Glomerular visceral epithelial cell (primary cell): Measurements from ENCODE around the gene DNAH2.

ENCODE experiments used
- DNase-seq: peaks from one replicate; pipeline ENCODE4 v3.0.0-alpha.2; 2016; ENCODE audit errors: extremely low spot score

DNAH2 gene

GRCh38 chr17:7818746-7819645 lies 101.5 kb downstream of the DNAH2 start:
- no peak for DNase-seq

- no peak for DNase-seq
These were observed 102.7 kb downstream of the DNAH2 start for GRCh38 chr17:7820231-7820630.

DNA sequence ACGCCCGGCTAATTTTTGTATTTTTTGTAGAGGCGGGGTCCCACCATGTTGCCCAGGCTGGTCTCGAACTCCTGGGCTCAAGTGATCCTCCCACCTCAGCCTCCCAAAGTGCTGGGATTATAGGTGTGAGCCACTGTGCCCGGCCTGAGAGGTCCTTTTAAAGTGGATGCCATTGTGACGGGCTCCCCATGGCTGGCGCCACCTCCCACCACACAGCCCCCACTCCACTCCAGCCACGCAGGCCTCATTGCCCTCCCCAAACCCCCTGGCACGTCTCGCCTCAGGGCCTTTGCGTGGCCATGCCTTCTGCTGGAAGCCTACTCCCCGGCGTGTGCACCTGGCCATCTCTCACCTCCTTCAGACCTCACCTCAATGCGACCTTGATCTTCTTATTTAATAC lies 104.6 kb downstream of the DNAH2 start:
- no peak for DNase-seq

DNA sequence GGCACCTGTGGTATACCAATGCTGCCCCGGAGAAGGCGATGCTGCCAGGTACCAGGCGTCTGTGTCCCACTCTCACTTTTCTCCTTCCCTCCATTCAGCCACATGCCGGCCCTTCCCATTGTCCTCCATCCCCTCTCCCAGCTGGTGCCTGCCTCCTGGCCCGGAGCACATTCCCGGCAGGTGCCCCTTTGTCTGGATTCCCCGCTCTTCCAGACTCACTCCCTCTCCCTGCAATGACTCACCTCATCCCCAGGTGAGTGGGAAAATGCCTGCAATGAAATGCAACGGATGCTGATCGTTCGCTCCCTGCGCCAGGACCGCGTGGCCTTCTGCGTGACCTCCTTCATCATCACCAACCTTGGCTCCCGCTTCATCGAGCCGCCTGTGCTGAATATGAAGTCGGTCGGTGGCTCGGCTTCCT lies 106.0 kb downstream of the DNAH2 start:
- no peak for DNase-seq

DNA sequence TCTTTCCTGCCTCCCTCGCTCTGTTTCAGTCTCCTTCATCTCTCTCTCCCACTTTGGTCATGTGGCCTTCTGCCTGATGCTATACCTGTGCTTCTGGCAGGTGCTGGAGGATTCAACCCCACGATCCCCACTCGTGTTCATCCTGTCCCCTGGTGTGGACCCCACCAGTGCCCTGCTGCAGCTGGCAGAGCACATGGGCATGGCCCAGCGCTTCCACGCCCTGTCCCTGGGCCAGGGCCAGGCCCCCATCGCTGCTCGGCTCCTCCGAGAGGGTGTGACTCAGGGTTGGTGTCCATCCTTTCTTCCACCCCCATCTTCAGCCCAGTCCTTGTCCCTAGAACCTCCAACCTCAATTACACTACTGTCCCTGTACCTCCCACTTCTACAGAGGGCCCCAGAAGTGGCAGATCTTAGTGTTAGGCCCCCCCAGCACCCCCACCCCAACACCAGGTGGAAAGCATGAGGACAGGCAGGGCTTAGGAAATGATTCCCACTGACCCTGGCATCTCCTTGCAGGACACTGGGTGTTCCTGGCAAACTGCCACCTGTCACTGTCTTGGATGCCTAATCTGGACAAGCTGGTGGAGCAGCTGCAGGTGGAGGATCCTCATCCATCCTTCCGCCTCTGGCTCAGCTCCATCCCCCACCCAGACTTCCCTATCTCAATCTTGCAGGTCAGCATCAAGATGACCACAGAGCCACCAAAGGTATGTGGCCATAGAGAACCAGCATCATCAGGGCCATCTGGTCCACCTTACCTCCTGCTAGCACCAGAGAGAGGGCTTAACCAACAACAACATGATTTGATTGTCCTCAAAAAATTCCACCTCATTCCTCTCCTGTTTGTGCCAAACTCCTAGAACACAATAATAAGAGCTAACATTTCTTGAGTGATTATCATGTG lies 106.7 kb downstream of the DNAH2 start:
- DNase-seq, result no peak

- DNase-seq, result no peak
These were observed 107.9 kb downstream of the DNAH2 start for GRCh38 chr17:7825206-7825990.

- DNase-seq, result no peak
These were observed 113.1 kb downstream of the DNAH2 start for GRCh38 chr17:7830616-7831015.

DNA sequence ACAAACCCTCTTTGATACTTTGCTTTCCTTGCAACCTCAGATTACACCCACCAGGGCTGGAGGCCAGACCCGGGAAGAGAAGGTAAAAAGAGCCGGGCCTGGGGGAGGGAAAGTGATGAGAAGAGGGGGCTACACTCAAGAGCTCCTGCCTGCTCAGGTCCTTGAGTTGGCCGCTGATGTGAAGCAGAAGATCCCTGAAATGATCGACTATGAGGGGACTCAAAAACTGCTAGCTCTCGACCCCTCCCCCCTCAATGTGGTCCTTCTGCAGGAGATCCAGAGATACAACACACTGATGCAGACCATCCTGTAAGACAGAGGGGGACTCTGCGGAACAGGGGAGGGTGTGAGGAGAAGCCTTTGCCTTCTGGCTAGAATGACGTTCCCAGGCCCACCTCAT lies 113.7 kb downstream of the DNAH2 start:
- no peak for DNase-seq

DNA sequence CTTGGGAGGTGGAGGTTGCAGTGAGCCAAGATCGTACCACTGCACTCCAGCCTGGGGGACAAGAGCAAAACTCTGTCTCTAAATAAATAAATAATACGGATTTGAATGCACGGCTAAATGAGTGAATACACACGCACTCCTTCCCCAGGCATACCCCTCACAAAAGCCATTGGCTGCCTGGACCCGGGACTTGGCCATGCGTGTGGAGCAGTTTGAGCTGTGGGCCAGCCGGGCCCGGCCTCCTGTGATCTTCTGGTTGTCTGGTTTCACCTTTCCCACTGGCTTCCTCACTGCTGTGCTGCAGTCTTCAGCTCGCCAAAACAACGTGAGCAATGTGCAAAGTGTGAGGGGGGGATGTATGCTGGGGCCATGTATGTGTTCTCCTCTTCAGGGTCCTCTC lies 114.9 kb downstream of the DNAH2 start:
- no peak for DNase-seq

- no peak for DNase-seq
These were observed 115.7 kb downstream of the DNAH2 start for GRCh38 chr17:7833011-7833794.

GRCh38 chr17:7833795-7834541 lies 116.4 kb downstream of the DNAH2 start, which contains the start of gene KDM6B:
KDM6B (plus strand) TSS chr17:7834217; CDS start chr17:7845555, 11,338 bp downstream.
- DNase-seq, result peak; percentile 84

- peak; percentile 41 for DNase-seq
These were observed 117.0 kb downstream of the DNAH2 start for GRCh38 chr17:7834542-7834956.

DNA sequence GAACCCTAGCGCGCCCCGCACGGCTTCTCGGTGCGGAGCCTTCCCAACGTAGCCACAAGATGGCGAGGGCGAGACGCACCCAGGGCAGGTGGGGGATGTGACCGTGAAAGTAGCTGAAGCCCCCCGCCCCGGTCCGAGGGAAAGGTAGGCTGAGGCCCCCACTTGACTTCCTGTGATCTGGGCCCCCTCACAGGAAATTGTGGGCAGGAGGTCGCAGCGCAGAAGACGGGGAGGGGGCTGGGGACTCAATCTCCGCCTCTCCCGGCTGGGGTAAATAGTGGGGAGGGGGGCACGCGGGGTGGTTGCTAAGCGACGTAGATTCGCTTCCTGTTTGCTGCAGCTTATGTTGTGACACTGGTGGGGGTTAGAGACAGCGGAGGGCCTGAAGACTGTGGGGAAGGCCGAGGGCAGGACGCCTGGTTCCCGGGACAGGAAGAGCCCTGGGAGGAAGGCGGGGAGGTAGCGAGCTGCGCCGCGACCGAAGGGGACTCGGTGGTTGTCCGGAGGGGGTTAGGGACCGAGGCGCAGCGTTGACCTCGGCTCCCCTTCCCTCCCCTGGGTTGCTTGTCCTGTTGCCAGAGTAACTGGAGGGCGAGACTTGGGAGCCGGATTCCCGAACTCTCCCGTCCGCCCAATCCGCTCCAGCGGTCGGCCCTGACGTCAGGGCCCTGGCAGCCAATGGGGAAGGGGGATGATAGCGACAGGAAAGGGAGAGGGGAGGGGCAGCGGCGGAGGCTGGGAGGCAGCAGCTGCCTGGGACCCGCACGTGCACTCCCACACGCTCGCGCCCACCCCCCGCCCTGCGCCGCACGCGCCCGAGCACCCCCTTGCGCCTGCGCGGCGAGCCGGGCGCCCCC lies 117.6 kb downstream of the DNAH2 start:
- peak; percentile 98 for DNase-seq

- DNase-seq, result peak; percentile 58
These were observed 118.5 kb downstream of the DNAH2 start for GRCh38 chr17:7835814-7836595.

DNA sequence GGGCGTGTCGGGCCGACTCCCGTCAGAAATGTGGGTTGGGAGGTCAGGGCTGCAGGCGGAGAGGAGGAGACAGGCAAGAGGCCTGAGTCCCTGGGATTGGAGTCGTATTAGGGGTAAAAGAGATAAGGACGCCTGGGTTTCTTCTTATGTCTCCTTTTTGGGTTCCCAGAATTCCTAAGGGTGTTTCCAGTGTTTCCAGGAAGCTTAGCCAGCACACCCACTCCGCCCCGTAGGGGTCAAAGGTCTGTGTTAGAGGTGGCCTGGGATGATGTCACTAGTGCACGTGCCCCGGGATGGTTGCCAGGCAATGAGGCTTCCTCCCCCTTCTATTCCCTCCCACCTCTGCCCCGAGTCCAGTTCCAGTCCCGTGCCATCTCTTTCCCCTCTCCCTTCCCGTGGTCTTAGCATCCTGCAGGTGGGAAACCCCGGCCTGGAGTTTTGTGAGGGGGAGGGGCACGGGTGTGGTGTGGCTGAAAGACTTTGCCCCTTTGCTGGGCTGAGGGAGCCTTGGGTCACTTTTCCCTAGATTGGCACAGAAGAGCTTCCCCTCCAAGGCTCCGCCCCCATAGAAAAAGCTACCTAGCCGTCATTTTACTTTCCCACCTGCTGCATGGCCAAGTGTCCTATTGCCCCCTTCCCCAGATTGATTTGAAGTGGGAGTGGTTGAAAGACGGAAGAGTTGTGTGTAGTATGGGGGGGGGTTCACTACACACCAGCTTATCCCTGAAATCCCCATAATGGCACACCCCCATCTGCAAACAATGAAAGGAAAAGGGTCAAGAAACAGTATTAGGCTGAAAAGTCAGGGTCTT lies 119.3 kb downstream of the DNAH2 start:
- DNase-seq, result peak; percentile 94

DNA sequence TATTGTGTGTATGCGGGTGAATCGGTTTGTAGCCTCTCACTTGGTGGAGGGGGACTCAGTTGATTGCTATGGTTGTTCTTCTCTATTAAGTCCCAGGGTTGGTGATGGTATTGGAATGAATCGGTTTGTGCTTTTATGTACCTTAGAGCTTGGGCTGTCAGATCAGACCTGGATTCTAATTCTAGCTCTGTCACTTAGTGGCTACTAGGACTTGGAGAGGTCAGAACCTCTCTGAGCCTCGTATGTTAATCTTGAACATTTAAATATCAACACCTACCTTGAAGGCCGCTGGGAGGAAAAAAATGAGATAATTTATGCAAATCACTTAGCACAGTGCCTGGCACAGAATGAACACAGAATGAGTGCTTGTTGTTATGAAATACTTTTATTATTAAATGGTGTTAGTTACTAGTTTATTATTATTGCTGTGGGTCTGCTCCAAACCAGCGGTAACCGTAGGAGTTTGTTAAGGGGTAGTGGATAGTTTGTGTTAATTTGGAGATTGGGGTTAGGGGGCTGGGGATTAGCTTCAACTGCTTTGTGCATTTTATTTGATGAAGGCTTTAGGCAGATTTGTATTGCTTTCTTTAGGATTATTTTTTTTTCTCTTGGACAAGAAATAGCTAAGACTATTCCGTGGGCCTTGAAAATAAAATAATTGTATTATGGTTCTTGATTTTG lies 120.0 kb downstream of the DNAH2 start:
- DNase-seq, result no peak
